DMS153 treated with DMSO at 0.1 percent for 48 hours (cell line): Measurements from ENCODE around the gene TMC3.

Experiments used
- DNase-seq: peaks from one replicate; lab custom pipeline; 2025; ENCODE audit not compliant: unreplicated experiment; lab: John Stamatoyannopoulos, UW

Gene TMC3

DNA sequence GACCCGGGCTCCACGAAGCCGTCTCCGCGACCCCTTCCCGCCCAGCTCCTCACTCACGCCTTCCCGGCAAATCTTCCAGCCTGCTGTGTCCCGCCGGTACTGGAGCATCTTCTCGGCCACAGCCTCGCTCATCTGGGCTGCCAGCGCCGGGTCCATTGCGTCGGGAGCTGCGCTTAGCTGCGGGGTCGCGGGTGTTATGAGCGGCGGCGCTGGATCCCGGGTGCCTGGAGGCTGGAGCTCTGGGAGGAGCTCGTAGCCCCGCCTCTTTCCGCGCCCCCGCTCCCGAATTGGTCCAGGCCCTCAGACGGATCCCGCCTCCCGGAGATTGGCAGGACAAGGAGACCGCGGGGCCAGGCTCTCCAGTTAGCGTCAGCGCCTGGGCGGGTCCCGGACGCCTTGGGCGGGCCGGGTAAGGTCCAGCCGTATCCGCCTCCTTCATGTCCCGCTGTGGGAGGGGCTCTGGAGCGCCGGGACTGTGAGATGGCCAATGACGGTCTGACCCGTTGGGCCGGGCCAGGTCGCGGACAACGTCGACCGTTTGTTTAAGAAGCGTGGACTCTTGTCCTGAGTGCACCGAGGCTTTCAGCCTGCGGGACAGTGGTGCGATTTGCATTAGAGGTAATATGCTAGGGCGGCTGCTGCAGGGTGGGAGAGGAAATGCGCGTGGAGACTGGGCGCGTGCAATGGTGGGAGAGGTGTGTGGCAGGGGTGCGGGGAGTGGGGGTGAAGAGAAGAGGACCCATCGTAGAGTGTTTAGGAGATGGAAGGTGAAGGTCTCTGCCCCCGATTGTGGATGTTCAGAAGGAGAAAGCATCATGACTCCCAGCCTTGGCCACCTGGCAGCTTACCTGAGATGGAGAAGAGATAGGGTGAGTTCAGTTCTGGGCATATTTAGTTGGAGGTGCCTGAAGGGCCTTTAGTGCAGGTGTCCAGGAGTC lies 49.8 kb downstream of the TMC3 start, which contains the start of gene STARD5:
Gene STARD5 (minus strand): TSS at position 198 of the 938 bp plus-strand sequence. CDS start 42 bp downstream, at position 156.
- peak; percentile 75 for DNase-seq

GRCh38 chr15:81323559-81323943 lies 50.5 kb downstream of the TMC3 start:
- DNase-seq, result no peak

- no peak for DNase-seq
These were observed 51.2 kb downstream of the TMC3 start for GRCh38 chr15:81322676-81323253.

DNA sequence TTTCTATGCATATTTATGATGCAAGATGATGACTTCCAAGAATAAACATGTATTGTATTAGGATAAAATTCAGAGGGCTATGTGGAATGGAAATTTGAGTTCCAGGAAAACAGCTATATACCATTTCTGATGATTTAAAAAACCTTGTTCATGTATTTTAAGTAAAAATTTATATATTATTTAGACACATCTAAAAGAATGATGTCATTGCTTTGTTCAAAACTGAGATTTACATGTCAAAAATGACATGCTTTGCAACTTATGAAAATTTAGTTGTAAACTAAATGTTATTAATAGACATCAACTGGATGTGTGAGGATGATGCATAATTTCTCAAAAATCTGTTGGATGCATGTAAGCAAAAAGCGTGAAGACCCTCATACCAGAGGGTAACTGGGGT lies 52.3 kb downstream of the TMC3 start:
- DNase-seq, result no peak

GRCh38 chr15:81317642-81318017 lies 56.4 kb downstream of the TMC3 start:
- DNase-seq, result no peak

- no peak for DNase-seq
These were observed 57.7 kb downstream of the TMC3 start for GRCh38 chr15:81316267-81316666.

DNA sequence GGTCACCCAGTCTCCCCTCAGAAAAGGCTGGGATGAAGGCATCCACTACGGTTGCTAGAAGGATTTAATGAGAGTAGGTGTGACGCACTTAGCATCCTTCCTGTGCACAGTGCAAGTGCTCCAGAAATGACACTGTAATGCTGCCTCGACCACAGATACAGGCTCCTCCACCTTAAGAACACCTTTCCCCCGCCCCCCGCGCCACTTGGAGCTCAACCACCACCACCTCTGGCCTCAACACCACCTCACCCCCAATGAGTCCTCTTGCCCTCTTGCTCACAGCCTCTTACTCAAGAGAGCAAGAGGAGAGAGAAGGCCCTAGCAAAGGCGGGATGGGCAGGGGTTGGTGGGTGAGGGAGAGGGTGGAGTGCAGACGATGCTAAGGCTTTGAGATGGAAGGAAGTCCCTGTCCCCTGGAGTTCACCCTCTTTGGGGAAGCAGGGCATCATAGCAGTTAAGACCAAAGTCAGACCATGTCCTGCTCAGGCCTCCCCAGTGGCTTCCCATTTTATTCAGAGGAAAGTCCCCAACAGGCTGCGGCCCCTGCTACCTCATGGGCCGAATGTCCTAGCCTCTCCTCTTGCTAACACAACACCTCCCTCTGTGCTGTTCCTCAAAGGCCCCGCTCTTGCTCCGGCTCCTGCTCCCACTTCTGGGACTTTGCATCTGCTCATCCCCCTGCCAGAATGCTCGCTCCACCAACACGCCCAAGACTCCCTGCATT lies 58.4 kb downstream of the TMC3 start:
- DNase-seq, result no peak

DNA sequence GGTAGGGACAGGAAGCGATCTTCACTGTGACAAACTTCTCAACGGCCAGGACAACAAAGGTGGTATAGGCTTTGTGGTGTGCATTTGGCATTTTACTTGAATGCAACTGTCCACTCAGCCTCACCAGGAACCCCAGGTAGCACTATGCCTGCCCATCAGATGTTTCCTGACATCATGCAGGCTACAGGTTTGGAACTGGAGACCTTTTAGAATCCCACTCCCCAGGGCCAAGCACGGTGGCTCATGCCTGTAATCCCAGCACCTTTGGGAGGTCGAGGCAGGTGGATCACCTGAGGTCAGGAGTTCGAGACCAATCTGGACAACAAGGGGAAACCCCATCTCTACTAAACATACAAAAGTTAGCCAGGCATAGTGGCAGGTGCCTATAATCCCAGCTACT lies 59.6 kb downstream of the TMC3 start:
- no peak for DNase-seq

- no peak for DNase-seq
These were observed 60.3 kb downstream of the TMC3 start for GRCh38 chr15:81313686-81314085.

DNA sequence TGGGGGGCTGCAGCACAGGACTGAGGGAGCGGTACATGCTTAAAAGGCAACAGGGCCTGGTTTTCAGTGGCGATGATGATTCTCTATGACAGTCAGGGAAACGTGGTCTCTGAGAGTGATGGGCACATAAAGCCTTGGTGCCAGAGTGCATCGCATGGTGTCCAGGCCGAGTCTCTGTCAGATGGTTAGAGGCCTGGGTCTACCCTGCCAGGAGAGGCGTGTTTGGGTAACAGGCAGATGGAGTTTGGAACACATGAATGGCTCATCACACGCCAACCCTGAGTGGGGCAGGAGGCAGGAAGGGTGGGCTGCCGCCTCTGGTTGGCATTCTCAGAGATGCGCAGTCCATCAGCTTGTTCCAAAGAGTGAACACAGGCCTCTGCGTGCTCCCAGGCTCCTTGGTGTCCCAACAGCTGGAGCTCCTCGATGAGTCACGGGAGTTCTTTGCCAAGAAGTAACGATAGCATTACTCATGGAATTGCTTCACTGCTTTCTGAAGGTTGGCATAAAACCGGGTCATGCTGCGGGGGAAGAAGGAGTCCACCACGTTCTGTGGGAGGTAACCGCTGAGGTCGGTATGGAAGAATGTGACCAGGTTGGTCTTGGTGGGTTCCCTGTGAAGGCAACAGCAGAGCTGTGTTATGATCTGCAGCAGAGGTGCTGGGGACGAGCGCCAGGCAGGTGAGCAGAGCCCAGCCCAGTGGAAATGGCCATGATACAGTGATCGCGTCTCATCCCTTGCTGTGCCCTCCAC lies 61.0 kb downstream of the TMC3 start:
- DNase-seq, result no peak

GRCh38 chr15:81311752-81312464 lies 62.1 kb downstream of the TMC3 start:
- DNase-seq, result no peak

DNA sequence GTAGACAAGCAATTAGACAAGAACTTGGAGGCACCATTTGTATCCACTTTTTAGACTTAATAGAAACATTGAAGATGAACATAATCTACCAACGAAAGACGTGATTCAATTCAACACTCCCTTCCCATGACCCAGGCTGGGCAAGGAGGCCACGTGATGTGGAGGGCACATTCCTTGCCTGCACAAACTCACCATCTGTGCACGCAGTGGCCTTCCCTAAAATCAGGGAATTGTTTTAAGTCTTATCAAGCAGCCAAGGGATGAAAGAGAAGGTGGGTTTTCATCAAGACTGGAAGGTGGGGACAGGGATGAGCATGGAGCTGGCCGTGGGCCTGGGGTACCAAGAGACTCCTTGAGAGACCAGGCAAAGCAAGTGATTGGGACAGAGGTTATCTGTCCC lies 63.5 kb downstream of the TMC3 start:
- no peak for DNase-seq

GRCh38 chr15:81309647-81310450 lies 64.2 kb downstream of the TMC3 start:
- DNase-seq, result no peak

GRCh38 chr15:81308260-81308659 lies 65.8 kb downstream of the TMC3 start:
- no peak for DNase-seq

DNA sequence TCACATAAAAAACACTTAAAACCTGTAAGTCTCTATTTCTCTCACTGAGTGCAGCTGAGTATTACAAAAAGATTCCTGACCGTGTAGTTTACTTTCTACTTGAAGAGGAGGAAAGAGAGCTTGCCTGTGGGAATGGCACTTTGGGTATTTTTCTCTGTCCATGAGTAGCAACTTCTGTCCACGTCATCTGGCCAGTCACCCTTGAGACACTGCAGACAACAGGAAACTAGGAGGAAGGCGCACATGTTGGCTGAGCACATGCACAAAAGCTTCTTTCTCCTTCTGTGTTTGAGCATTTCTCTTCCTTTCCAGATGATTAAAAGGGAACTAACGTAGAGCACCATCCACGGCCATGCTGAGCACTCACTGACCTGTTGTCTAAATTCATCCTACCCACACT lies 69.8 kb downstream of the TMC3 start:
- no peak for DNase-seq

DNA sequence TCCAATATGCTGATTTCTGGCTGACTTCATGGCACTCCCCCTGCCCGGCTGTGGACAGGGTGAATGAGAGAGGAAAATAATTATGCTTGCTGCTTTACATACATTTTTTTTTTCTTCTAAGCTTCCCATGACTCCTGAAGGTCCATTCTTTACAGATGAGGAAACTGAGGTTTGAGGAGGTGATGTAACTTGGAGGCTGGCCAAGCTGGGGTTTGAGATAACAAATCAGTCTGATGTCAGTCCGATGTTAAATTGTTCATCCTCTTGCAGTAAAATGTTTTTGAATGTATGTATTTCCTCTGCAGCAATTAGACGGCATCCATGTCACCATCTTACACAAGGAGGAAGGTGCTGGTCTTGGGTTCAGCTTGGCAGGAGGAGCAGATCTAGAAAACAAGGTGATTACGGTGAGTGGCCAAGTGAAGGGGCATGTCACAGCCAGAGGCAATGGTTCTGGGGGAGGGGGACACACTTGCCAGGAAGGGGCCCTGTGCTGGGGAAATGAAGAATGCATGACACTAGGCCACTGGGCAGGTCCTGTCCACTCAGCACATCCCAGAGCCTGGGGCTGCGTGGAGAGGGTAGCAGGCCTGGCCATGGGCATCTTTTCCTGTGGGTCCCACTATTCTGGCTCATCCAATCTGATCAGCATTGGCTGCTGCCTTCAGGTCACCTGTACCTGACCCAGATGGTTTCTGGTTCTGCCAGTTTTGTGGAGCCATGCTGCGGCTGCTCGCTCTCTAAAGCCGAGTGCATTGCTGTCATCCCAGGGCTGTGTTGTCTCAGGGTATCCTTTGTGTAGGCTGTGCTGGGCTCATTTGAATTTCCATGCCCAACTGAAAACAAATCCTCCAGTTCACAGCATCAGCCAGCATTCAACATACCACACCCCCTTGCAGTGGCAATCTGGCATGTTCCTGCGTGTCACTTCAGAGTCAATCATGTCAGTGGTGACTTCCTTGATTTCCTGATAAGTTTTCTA lies 70.5 kb downstream of the TMC3 start:
- DNase-seq, result no peak

DNA sequence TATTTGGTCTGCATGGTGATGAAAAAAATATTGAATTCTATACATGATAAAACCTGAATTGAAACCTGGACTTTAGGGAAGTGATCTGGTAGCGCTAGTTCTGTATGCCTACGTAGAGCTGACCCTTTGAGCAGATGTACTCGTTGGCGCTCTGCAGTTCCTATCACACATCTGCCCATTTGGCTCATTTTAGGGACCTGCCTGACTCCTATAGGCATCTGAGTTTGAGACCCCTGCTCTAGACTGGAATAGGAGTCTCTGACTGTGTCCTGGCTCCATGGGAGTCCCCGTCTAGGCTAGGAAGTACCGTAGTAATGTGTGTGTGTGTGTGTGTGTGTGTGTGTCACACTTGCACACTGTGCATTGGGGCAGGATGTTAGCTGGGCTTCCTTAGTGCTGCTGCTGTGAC lies 71.3 kb downstream of the TMC3 start:
- no peak for DNase-seq

- no peak for DNase-seq
These were observed 72.1 kb downstream of the TMC3 start for GRCh38 chr15:81301815-81302399.
